Activated T-cell treated with anti-CD3 and anti-CD28 coated beads, Interleukin-2, amount 50 U/mL, for 72 hours (primary cell): ENCODE results near the gene MYL12B. TPM values are rescaled to one million over a fixed set of nuclear protein-coding genes. Genes with fewer than 3 reads are reported as not detected.
"Not testable (repeated sequence)": the region's sequence is repeated elsewhere in the genome, so short reads cannot be mapped to it uniquely, and the experiment has no call there.

Source experiments
- ATAC-seq, 2 donors: fragments of 150-1000 bp; cut with Tn5 transposase; replicated peaks in 1 of 2; 2 replicates each; pipeline ENCODE4 v1.10.0; 2021; ENCODE audit warnings: moderate library complexity in 2 of 2, mild to moderate bottlenecking in 1 of 2
- DNase-seq, 2 donors: peaks; one replicate each; pipeline ENCODE4 v3.0.0; 2021 to 2022; ENCODE audit warnings: mixed read lengths in 1 of 2
- H3K27ac Mint-ChIP-seq: one replicate; pipeline ENCODE4 v1.8.0; 2022; ENCODE audit warnings: mild to moderate bottlenecking, moderate library complexity, mixed read lengths
- H3K27me3 Mint-ChIP-seq: one replicate; pipeline ENCODE4 v1.8.0; 2022; ENCODE audit warnings: low read depth, mixed read lengths
- H3K36me3 Mint-ChIP-seq, 2 donors: one replicate each; pipeline ENCODE4 v1.8.0; 2022; ENCODE audit warnings: mixed read lengths in 2 of 2, mild to moderate bottlenecking in 1 of 2; ENCODE audit not compliant: insufficient read depth in 2 of 2
- H3K4me1 Mint-ChIP-seq: one replicate; pipeline ENCODE4 v1.8.0; 2022; ENCODE audit warnings: low read depth, mixed read lengths
- H3K4me3 Mint-ChIP-seq, 2 donors: one replicate each; pipeline ENCODE4 v1.8.0; 2022; ENCODE audit warnings: mild to moderate bottlenecking in 2 of 2, mixed read lengths in 2 of 2, moderate library complexity in 2 of 2
- H3K9me3 Mint-ChIP-seq, 2 donors: one replicate each; pipeline ENCODE4 v1.8.0; 2022; ENCODE audit warnings: mixed read lengths in 2 of 2
- total RNA-seq, 2 donors: library from RNA; stranded (reverse); gene quantifications; one replicate each; pipeline ENCODE4 v1.2.3, GENCODE V29; 2022

MYL12B gene
- 100 to 1,000 TPM; 235 to 276 TPM for total RNA-seq

GRCh38 chr18:3261373-3262233, at the start of gene MYL12B:
TSS of gene MYL12B (plus strand) at chr18:3262133. CDS start at chr18:3272899, 10,766 bp downstream.
- ATAC-seq (peak; percentile 85 to 86), DNase-seq (peak; percentile 88)
- H3K27ac Mint-ChIP-seq: peak within 1 kb of the TSS; percentile 99
- H3K4me3 Mint-ChIP-seq: peak within 1 kb of the TSS; percentile 90 to 100
- no peaks in the 10 kb centered on the region for H3K9me3 Mint-ChIP-seq
- H3K27me3 Mint-ChIP-seq: no peaks in the 10 kb centered on the region
- H3K4me1 Mint-ChIP-seq: peaks cover 76% of the 10 kb centered on the region
- peaks cover 10 to 13% of the 10 kb centered on the region in 2 donors for H3K36me3 Mint-ChIP-seq

- H3K27ac Mint-ChIP-seq: no peak overlapping the region
Measured at GRCh38 chr18:3212657-3213056, 49.3 kb upstream of the MYL12B start.

GRCh38 chr18:3213300-3214059, 48.5 kb upstream of the MYL12B start:
- ATAC-seq (no peak), DNase-seq (no peak)
- H3K36me3 Mint-ChIP-seq: no peaks in the 10 kb centered on the region
- peaks cover 29% of the 10 kb centered on the region for H3K4me1 Mint-ChIP-seq
- no peaks in the 10 kb centered on the region for H3K9me3 Mint-ChIP-seq
- no peak overlapping the region for H3K27ac Mint-ChIP-seq
- peak overlapping the region in 1 of 2 donors; percentile 25 for H3K4me3 Mint-ChIP-seq
- no peaks in the 10 kb centered on the region for H3K27me3 Mint-ChIP-seq

More at GRCh38 chr18:3212657-3213056, 49.3 kb upstream of the MYL12B start:
- no peaks in the 10 kb centered on the region for H3K36me3 Mint-ChIP-seq
- ATAC-seq: no peak
- no peak overlapping the region for H3K4me3 Mint-ChIP-seq
- no peaks in the 10 kb centered on the region for H3K9me3 Mint-ChIP-seq
- peaks cover 29% of the 10 kb centered on the region for H3K4me1 Mint-ChIP-seq
- no peaks in the 10 kb centered on the region for H3K27me3 Mint-ChIP-seq
- DNase-seq: no peak

- Mint-ChIP-seq H3K9me3 (no peaks in the 10 kb centered on the region), H3K4me3 (no peak overlapping the region), H3K4me1 (peaks cover 20% of the 10 kb centered on the region), H3K27ac (no peak overlapping the region), H3K36me3 (no peaks in the 10 kb centered on the region), H3K27me3 (no peaks in the 10 kb centered on the region)
- DNase-seq: no peak
- ATAC-seq: no peak
Measured at GRCh38 chr18:3214855-3215637, 46.9 kb upstream of the MYL12B start.

- Mint-ChIP-seq H3K27ac (no peak overlapping the region), H3K27me3 (no peaks in the 10 kb centered on the region), H3K4me3 (no peak overlapping the region), H3K9me3 (no peaks in the 10 kb centered on the region), H3K4me1 (peaks cover 11% of the 10 kb centered on the region), H3K36me3 (no peaks in the 10 kb centered on the region)
- ATAC-seq: no peak
- DNase-seq: no peak
Measured at GRCh38 chr18:3216987-3217386, 44.9 kb upstream of the MYL12B start.

DNA sequence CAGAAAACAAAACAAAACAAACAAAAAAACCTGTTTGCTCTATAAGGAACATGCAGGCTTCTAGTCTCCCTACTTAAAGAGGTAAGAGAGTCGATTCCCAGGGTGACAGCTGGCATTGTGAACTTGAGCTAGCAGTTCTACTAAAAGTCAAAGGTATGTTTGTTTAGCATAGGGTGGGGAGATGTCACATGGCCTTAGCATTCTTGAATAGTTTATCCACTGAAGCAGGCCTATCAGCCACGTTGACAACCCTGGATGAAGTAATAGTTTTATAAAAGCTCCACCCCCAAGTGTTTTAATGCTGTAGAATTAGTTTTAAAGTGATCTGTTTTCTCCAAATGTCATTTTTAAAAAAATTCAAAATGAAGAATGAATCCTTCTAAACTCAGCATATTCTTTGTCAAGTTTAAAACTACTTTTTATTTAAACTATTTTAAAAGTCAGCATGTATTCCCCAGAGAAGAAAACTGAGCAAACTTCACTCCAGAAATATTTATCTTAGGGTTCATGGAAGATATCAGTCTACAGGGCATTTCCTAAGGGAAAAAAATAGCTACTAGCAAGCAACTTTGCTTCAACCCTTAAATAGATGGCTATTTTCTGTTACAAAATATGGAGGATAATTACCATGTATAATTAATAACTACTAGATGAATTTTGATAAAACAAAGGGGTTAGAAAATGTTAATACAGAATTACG, 43.8 kb upstream of the MYL12B start:
- Mint-ChIP-seq H3K27me3 (no peaks in the 10 kb centered on the region), H3K9me3 (no peaks in the 10 kb centered on the region), H3K27ac (no peak overlapping the region), H3K4me3 (no peak overlapping the region), H3K36me3 (no peaks in the 10 kb centered on the region), H3K4me1 (peaks cover 9% of the 10 kb centered on the region)
- ATAC-seq (no peak), DNase-seq (no peak)

DNA sequence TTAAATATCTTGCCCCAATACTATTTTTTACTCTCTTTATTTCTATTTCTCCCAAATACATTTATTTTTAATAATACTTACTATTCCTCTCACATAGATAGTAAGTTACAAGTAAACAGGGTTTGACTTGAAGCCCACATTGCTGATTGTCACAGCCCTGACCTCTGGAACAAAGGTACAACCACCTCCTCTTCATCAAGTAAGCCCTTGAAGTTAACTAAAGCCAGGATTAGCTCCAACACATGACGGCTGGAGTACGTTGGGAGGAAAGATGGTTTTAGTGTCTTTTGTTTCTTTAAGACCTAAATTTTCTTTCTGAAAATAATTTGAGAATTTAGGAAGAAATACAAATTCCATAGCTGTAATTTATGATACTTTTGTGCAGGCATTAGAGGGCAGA, 43.1 kb upstream of the MYL12B start:
- Mint-ChIP-seq H3K27me3 (no peaks in the 10 kb centered on the region), H3K27ac (no peak overlapping the region), H3K36me3 (no peaks in the 10 kb centered on the region), H3K9me3 (no peaks in the 10 kb centered on the region), H3K4me3 (no peak overlapping the region), H3K4me1 (peaks cover 9% of the 10 kb centered on the region)
- ATAC-seq: no peak
- no peak for DNase-seq

GRCh38 chr18:3219241-3219630, 42.7 kb upstream of the MYL12B start:
- no peak for ATAC-seq
- peaks cover 13% of the 10 kb centered on the region for H3K4me1 Mint-ChIP-seq
- no peak overlapping the region for H3K27ac Mint-ChIP-seq
- H3K4me3 Mint-ChIP-seq: no peak overlapping the region
- no peaks in the 10 kb centered on the region for H3K36me3 Mint-ChIP-seq
- no peaks in the 10 kb centered on the region for H3K27me3 Mint-ChIP-seq
- H3K9me3 Mint-ChIP-seq: no peaks in the 10 kb centered on the region
- DNase-seq: no peak

DNA sequence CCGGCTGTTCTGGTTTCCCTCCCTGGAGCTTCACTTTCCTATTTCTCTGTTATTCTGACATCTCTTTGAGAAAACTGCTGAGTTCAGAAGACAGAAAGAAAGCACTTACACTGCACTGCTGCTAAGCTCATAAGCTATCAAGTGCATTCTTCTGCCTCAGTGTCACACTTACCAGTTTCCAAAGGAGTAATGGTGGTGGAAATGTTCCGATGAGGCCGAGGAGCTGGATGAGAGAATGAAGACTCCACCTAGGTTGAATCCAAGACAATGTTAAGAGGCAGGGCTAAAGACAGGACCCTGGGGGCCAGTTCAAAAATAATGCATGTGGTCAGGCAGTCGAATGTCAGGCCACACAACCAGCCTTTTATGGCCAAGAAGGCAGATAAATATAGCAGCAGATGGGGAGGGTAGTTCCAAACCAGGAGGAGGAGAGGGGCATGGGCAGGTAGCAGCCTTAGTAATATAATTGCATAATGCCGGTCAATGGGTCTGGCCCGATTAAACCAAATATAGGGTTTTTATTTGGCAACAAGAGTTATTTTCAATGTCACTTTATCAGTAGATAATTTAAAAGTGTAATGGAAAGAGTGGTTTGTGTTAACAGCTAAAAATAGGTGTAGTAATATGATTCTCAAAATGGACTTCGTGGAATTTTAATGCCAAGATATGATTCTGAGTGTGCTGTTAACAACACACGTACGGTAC, 42.1 kb upstream of the MYL12B start, which contains the start of gene MYOM1:
Gene MYOM1 (minus strand): TSS at position 338 of the 705 bp plus-strand sequence. CDS start 4,745 bp downstream, outside the sequence.
- Mint-ChIP-seq H3K9me3 (no peaks in the 10 kb centered on the region), H3K27me3 (no peaks in the 10 kb centered on the region), H3K36me3 (no peaks in the 10 kb centered on the region), H3K27ac (no peak within 1 kb of the TSS), H3K4me1 (peaks cover 15% of the 10 kb centered on the region), H3K4me3 (no peak within 1 kb of the TSS)
- ATAC-seq: no peak
- DNase-seq: no peak

GRCh38 chr18:3220868-3221267, 41.1 kb upstream of the MYL12B start:
- not testable (repeated sequence) for H3K27ac Mint-ChIP-seq, ATAC-seq, H3K27me3 Mint-ChIP-seq, H3K9me3 Mint-ChIP-seq, DNase-seq, H3K36me3 Mint-ChIP-seq, H3K4me3 Mint-ChIP-seq
- peaks cover 18% of the 10 kb centered on the region for H3K4me1 Mint-ChIP-seq

DNA sequence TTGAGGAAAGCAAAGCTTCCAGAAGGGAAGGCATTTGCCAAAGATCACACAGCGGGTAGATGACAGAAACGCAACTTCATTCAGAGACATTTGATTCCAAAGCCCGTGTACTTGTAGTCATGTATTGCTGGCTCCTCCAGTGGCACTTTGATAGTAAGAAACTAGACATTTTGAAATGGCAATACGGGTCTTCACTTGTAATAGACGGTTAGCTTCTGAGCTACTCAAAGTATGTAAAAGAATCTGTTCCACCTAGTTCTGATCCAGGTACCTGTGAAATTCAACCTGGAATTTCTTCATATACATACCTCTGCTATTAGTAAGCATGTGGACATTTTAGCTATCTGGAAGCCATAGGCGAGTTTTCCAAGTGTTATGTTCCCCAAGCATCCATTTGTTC, 40.4 kb upstream of the MYL12B start:
- no peak overlapping the region for H3K4me3 Mint-ChIP-seq
- H3K27ac Mint-ChIP-seq: no peak overlapping the region
- no peak for DNase-seq
- peaks cover 24% of the 10 kb centered on the region for H3K4me1 Mint-ChIP-seq
- ATAC-seq: no peak
- no peaks in the 10 kb centered on the region for H3K9me3 Mint-ChIP-seq
- H3K27me3 Mint-ChIP-seq: no peaks in the 10 kb centered on the region
- H3K36me3 Mint-ChIP-seq: no peaks in the 10 kb centered on the region

- Mint-ChIP-seq H3K27me3 (no peaks in the 10 kb centered on the region), H3K4me3 (peak overlapping the region in 1 of 2 donors; percentile 6), H3K4me1 (peaks cover 28% of the 10 kb centered on the region), H3K27ac (no peak overlapping the region), H3K9me3 (no peaks in the 10 kb centered on the region), H3K36me3 (no peaks in the 10 kb centered on the region)
- DNase-seq: no peak
- ATAC-seq: peak; percentile 86 to 91
Measured at GRCh38 chr18:3223356-3223755, 38.6 kb upstream of the MYL12B start.
